ENCODE measurements around the gene SERPINA5.

The SERPINA5 gene

GRCh38 chr14:94638961-94639817, 58.0 kb downstream of the SERPINA5 start:
- no peak overlapping the region for H3K4me3 ChIP-seq (ENCODE audit: low read depth, low read length)
- TF ChIP-seq POLR2A (IDR thresholded peaks at IDR 0.05; ENCODE audit: extremely low read depth, insufficient read length) (no peak), MYC (IDR thresholded peaks at IDR 0.05; ENCODE audit: low read depth, low read length) (no peak)
- TF ChIP-seq, protein P1, sequence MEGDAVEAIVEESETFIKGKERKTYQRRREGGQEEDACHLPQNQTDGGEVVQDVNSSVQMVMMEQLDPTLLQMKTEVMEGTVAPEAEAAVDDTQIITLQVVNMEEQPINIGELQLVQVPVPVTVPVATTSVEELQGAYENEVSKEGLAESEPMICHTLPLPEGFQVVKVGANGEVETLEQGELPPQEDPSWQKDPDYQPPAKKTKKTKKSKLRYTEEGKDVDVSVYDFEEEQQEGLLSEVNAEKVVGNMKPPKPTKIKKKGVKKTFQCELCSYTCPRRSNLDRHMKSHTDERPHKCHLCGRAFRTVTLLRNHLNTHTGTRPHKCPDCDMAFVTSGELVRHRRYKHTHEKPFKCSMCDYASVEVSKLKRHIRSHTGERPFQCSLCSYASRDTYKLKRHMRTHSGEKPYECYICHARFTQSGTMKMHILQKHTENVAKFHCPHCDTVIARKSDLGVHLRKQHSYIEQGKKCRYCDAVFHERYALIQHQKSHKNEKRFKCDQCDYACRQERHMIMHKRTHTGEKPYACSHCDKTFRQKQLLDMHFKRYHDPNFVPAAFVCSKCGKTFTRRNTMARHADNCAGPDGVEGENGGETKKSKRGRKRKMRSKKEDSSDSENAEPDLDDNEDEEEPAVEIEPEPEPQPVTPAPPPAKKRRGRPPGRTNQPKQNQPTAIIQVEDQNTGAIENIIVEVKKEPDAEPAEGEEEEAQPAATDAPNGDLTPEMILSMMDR (IDR thresholded peaks at IDR 0.05; ENCODE audit: low read depth, low read length) = no peak
- TF ChIP-seq, protein P2, sequence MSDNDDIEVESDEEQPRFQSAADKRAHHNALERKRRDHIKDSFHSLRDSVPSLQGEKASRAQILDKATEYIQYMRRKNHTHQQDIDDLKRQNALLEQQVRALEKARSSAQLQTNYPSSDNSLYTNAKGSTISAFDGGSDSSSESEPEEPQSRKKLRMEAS (IDR thresholded peaks at IDR 0.05; ENCODE audit: low read depth, low read length) = no peak
- no peak for DNase-seq (ENCODE audit: low read depth)

DNA sequence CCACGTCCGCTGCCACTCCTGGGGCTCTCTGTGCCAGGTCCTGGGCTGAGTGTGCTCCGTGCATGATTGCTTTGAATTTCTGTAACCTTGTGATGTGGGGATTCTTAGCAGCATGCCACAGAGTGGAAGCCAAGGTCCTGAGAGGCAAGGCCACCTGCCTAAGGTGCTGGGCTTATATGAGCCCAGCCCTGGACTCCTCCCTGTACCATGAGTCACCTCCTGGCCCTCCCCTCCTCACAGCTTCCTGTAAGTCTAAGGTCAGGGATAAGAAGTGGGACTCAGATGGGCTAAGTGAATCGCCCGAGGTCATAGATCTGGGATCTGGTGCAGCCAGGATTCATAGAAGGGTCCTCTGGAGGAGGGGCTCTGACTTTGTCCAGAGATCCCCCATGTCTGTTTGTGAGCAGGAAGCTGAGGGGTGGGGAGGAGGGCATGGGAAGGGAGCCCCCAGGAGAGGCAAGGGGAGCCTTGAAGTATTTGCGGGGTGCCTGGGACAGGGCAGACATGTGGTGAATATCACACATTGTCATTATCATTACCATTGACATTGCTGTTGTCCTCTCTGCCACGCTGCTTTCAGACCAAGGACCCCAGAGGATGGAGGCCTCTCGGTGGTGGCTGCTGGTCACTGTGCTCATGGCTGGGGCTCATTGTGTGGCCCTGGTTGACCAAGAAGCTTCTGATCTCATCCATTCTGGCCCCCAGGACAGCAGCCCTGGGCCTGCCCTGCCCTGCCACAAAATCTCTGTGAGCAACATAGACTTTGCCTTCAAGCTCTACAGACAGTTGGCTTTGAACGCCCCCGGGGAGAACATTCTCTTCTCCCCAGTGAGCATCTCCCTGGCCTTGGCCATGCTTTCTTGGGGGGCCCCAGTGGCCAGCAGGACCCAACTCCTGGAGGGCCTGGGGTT, 59.8 kb downstream of the SERPINA5 start:
- H3K4me3 ChIP-seq (ENCODE audit: low read depth, low read length) = no peak overlapping the region
- no peak for DNase-seq (ENCODE audit: low read depth)
- TF ChIP-seq, protein P2 (IDR thresholded peaks at IDR 0.05; ENCODE audit: low read depth, low read length) = no peak
- no peak for TF ChIP-seq POLR2A (IDR thresholded peaks at IDR 0.05; ENCODE audit: extremely low read depth, insufficient read length)

- no peak for TF ChIP-seq POLR2A (IDR thresholded peaks at IDR 0.05; ENCODE audit: extremely low read depth, insufficient read length)
- TF ChIP-seq MYC (IDR thresholded peaks at IDR 0.05; ENCODE audit: low read depth, low read length) = no peak
- TF ChIP-seq, protein P2 (IDR thresholded peaks at IDR 0.05; ENCODE audit: low read depth, low read length) = no peak
- TF ChIP-seq, protein P1 (IDR thresholded peaks at IDR 0.05; ENCODE audit: low read depth, low read length) = no peak
- H3K4me3 ChIP-seq (ENCODE audit: low read depth, low read length) = no peak overlapping the region
- DNase-seq (ENCODE audit: low read depth) = no peak
These were observed 60.4 kb downstream of the SERPINA5 start for GRCh38 chr14:94641632-94641955.

Data from NB4 (cell line).